ENCODE data around the gene HELZ. TPM values are rescaled to one million over a fixed set of nuclear protein-coding genes. Genes with fewer than 3 reads are reported as not detected.

The HELZ gene
- total RNA-seq, 2 experiments from 2014 or later, result 47.9 to 53.9 TPM

DNA sequence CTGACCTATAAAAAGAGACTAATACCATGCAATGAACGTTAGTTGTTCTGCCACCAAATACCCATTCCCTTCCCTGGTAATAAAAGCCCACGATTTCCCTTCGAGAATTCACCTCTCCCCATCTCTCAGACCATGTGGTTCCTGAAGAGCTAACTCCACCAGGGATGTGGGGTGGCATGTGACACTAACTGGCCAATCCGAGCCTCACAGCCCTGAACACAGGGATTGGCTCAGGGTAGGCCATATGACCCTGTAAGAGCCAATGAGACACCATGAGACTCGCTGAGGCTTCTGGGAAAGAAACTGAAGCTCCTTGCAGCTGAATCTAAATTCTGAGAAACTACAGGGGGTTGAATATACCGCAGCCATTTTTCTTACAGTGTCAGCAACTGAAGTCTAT is 21.1 kb downstream of the HELZ start:
- peak; percentile 19 for DNase-seq
- H3K4me1 Mint-ChIP-seq, result peaks cover 24% of the 10 kb centered on the region
- H3K9me3 Mint-ChIP-seq, result no peaks in the 10 kb centered on the region
- peaks cover 42% of the 10 kb centered on the region for H3K36me3 Mint-ChIP-seq
- H3K27me3 Mint-ChIP-seq, result no peaks in the 10 kb centered on the region
- peak overlapping the region; percentile 42 for H3K4me3 Mint-ChIP-seq
- H3K27ac Mint-ChIP-seq, result peak overlapping the region; percentile 49

GRCh38 chr17:67221062-67221998 is 23.7 kb downstream of the HELZ start:
- Mint-ChIP-seq H3K4me1 (peaks cover 23% of the 10 kb centered on the region), H3K36me3 (peaks cover 31% of the 10 kb centered on the region), H3K9me3 (no peaks in the 10 kb centered on the region), H3K27ac (no peak overlapping the region), H3K27me3 (no peaks in the 10 kb centered on the region), H3K4me3 (no peak overlapping the region)
- no peak for DNase-seq

DNA sequence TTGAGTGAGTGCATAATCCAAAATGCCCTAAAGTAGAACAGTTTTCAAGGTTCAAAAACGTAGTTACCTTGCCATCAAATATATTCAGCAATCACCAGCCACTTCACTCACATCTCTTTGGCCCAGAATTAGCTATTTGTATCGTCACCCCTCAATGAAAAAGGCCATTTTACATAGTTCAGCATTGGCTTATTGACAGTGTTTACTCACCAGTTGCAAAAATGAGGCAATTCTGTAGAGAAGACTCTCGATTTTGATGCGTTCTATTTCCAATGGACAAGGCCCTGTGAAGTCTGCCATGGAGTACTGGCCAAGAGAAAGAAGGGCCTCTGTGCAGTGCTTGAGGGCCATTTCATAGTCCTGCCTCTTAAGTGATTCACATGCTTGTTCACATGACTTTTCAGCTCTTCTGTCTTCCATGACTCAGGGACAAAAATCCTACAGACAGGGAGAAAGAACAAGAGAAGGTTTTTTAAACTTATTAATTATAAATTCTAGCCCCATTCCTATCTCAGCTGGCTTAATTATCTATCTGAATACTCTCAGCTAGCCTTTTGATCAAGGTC is 26.5 kb downstream of the HELZ start:
- H3K27me3 Mint-ChIP-seq, result no peaks in the 10 kb centered on the region
- DNase-seq, result no peak
- H3K27ac Mint-ChIP-seq, result no peak overlapping the region
- peaks cover 11% of the 10 kb centered on the region for H3K4me1 Mint-ChIP-seq
- no peak overlapping the region for H3K4me3 Mint-ChIP-seq
- H3K9me3 Mint-ChIP-seq, result no peaks in the 10 kb centered on the region
- peaks cover 18% of the 10 kb centered on the region for H3K36me3 Mint-ChIP-seq

- DNase-seq, result no peak
- Mint-ChIP-seq H3K4me1 (peaks cover 8% of the 10 kb centered on the region), H3K36me3 (peaks cover 16% of the 10 kb centered on the region), H3K27ac (no peak overlapping the region), H3K9me3 (no peaks in the 10 kb centered on the region), H3K27me3 (no peaks in the 10 kb centered on the region), H3K4me3 (no peak overlapping the region)
These were observed 27.6 kb downstream of the HELZ start for GRCh38 chr17:67217446-67217845.

GRCh38 chr17:67216578-67217320 is 28.2 kb downstream of the HELZ start:
- no peaks in the 10 kb centered on the region for H3K27me3 Mint-ChIP-seq
- peaks cover 17% of the 10 kb centered on the region for H3K36me3 Mint-ChIP-seq
- H3K9me3 Mint-ChIP-seq, result no peaks in the 10 kb centered on the region
- peaks cover 6% of the 10 kb centered on the region for H3K4me1 Mint-ChIP-seq
- no peak for DNase-seq
- H3K27ac Mint-ChIP-seq, result no peak overlapping the region
- H3K4me3 Mint-ChIP-seq, result no peak overlapping the region

GRCh38 chr17:67215991-67216421 is 29.0 kb downstream of the HELZ start:
- Mint-ChIP-seq H3K36me3 (peaks cover 19% of the 10 kb centered on the region), H3K27me3 (no peaks in the 10 kb centered on the region), H3K27ac (no peak overlapping the region), H3K9me3 (no peaks in the 10 kb centered on the region), H3K4me3 (no peak overlapping the region), H3K4me1 (peaks cover 5% of the 10 kb centered on the region)
- no peak for DNase-seq

DNA sequence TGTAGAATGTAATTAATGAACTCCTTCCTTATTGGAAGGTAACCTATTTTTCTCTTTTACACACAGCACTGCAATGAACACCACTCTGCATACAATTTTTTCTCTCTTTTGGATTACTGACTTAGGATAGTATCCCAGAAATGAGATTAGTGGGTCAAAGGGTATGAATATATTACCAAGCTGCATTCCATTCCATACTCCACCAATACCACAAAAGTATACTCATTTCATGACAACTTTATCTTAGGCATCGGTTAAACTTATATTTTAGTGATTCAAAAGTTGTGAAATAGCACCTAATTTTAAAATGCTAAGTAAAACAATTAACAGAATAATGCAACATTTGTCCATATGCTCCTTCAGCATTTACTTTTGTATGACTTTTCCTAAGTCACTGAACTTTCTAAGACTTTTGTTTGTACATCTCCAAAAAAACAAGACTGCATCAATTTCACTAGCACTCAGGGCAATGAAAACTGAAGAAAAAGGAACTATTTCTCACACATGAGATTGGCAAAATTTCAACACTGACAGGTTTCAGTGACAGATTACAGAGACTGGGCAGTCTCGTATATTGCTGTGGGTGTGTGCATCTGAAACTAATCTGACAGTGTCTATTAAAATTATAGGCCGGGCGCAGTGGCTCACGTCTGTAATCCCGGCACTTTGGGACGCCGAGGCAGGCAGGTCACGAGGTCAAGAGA is 32.1 kb downstream of the HELZ start:
- no peak for DNase-seq
- Mint-ChIP-seq H3K27me3 (no peaks in the 10 kb centered on the region), H3K4me3 (no peak overlapping the region), H3K27ac (no peak overlapping the region), H3K4me1 (peaks cover 22% of the 10 kb centered on the region), H3K36me3 (peaks cover 30% of the 10 kb centered on the region), H3K9me3 (no peaks in the 10 kb centered on the region)

DNA sequence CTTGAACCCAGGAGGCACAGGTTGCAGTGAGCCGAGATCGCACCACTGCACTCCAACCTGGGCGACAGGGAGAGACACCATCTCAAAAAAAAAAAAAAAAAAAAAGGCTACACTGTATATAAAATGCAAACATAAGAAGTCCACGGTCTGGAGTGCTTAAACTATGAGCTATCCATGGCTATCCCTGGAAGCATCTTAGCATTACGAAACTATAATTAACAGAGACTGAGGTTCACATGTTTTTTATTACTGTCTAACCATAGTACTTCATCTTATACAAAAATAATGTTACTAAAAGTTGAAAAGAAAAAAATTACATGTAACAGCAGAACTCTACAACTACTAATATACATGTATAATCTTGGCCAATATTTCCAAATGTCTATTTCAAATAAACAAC is 32.8 kb downstream of the HELZ start:
- Mint-ChIP-seq H3K4me1 (peaks cover 24% of the 10 kb centered on the region), H3K27ac (no peak overlapping the region), H3K9me3 (no peaks in the 10 kb centered on the region), H3K36me3 (peaks cover 32% of the 10 kb centered on the region), H3K4me3 (no peak overlapping the region), H3K27me3 (no peaks in the 10 kb centered on the region)
- no peak for DNase-seq

DNA sequence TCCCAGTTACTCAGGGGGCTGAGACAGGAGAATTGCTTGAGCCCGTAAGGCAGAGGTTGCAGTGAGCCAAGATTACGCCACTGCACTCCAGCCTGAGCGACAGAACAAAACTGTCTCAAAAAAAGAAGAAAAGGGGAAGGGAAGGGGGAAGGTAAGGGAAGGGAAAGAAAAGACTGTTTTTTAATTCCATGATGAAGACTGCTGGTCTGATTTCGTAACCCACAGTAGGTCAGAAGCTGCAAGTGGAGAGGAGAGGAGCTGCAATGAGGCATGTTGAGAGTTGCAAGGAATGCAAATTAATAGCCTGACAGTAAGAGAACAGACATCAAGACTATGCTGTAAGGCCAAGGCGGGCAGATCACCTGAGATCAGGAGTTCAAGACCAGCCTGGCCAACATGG is 33.3 kb downstream of the HELZ start:
- H3K4me1 Mint-ChIP-seq, result peaks cover 24% of the 10 kb centered on the region
- no peak overlapping the region for H3K4me3 Mint-ChIP-seq
- H3K9me3 Mint-ChIP-seq, result no peaks in the 10 kb centered on the region
- DNase-seq, result no peak
- H3K36me3 Mint-ChIP-seq, result peaks cover 32% of the 10 kb centered on the region
- no peak overlapping the region for H3K27ac Mint-ChIP-seq
- no peaks in the 10 kb centered on the region for H3K27me3 Mint-ChIP-seq

DNA sequence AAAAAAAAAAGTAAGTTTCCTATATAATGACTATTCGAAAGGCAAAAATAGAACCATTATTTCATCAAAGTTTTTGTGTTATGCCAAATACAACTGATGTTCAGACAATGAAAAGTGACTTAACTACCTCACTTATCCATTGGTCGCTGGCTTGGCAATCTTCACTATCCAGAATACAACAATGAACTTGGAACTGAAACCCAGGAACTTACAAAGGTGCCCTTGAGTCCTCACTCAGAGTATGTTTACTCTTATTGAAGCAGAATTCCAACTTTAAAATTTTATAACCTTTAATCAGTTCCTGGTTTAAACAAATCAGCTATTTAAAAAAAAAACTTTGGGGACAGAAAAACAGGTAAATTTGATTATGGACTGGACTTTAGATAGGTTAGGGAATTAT is 34.1 kb downstream of the HELZ start:
- Mint-ChIP-seq H3K4me3 (no peak overlapping the region), H3K27ac (no peak overlapping the region), H3K27me3 (no peaks in the 10 kb centered on the region), H3K4me1 (peaks cover 24% of the 10 kb centered on the region), H3K9me3 (no peaks in the 10 kb centered on the region), H3K36me3 (peaks cover 32% of the 10 kb centered on the region)
- no peak for DNase-seq

DNA sequence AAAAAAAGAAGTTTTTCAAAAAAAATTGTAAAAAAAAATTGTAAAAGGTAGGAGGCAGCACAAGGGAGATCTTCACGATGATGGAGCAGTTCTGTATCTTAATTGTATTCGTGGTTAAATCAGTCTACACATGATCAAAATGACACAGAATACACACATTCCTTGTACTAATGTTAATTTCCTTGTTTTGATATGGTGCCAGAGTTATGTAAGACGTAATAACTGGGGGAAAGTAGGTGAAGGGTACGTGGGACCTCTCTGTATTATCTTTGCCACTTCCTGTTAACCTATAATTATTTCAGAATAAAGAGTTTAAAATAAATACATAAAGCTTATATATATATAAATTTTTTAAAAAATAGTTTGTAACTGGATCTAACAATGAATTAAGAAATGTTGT is 36.8 kb downstream of the HELZ start:
- Mint-ChIP-seq H3K9me3 (no peaks in the 10 kb centered on the region), H3K27me3 (no peaks in the 10 kb centered on the region), H3K4me1 (peaks cover 31% of the 10 kb centered on the region), H3K36me3 (peaks cover 27% of the 10 kb centered on the region), H3K27ac (no peak overlapping the region), H3K4me3 (no peak overlapping the region)
- DNase-seq, result no peak

GRCh38 chr17:67203818-67204217 is 41.2 kb downstream of the HELZ start:
- no peak for DNase-seq
- H3K9me3 Mint-ChIP-seq, result no peaks in the 10 kb centered on the region
- H3K27ac Mint-ChIP-seq, result no peak overlapping the region
- peaks cover 39% of the 10 kb centered on the region for H3K36me3 Mint-ChIP-seq
- no peaks in the 10 kb centered on the region for H3K27me3 Mint-ChIP-seq
- no peak overlapping the region for H3K4me3 Mint-ChIP-seq
- peaks cover 18% of the 10 kb centered on the region for H3K4me1 Mint-ChIP-seq

GRCh38 chr17:67202503-67202902 is 42.5 kb downstream of the HELZ start:
- peaks cover 2% of the 10 kb centered on the region for H3K9me3 Mint-ChIP-seq
- no peak overlapping the region for H3K4me3 Mint-ChIP-seq
- H3K36me3 Mint-ChIP-seq, result peaks cover 36% of the 10 kb centered on the region
- no peaks in the 10 kb centered on the region for H3K27me3 Mint-ChIP-seq
- no peak for DNase-seq
- peaks cover 9% of the 10 kb centered on the region for H3K4me1 Mint-ChIP-seq
- H3K27ac Mint-ChIP-seq, result no peak overlapping the region

DNA sequence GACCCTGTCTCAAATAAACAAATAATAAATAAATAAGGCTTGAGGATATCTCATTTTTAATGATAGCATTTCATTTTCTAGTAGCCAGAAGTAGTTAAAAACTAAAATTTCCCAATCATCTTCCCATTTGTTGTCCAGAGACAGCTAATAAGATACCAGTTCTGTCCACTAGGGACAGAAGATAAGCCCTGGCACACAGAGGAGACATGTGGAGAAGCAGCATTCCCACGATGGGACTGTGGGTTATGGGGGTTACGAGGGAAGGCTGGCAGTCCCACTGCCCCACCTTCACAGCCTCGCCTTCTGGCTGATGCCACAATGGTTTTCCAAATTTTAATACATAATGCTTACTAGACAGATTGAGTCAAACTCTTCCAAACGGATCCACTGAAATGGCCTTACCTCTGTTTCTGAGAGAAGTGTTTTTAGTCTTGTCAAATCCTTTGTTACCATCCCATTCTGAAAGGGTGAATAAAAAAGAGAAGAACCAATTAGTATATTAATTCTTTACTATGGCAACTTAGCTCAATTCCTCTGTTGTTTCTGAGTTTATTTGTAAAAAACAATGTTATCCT is 44.2 kb downstream of the HELZ start:
- Mint-ChIP-seq H3K36me3 (peaks cover 52% of the 10 kb centered on the region), H3K4me3 (no peak overlapping the region), H3K9me3 (peaks cover 11% of the 10 kb centered on the region), H3K27ac (no peak overlapping the region), H3K4me1 (peaks cover 16% of the 10 kb centered on the region), H3K27me3 (no peaks in the 10 kb centered on the region)
- DNase-seq, result no peak

Data from activated naive CD8-positive, alpha-beta T cell treated with anti-CD3 and anti-CD28 coated beads for 36 hours (primary cell).